Activated CD8-positive, alpha-beta memory T cell treated with anti-CD3 and anti-CD28 coated beads for 4 hours (primary cell): ENCODE measurements around the gene SLC39A7.

Experiments used
- DNase-seq, 2 donors: peaks; one replicate each; pipeline ENCODE4 v3.0.0-alpha.2; 2020; ENCODE audit warnings: low read depth in 2 of 2

The SLC39A7 gene

DNA sequence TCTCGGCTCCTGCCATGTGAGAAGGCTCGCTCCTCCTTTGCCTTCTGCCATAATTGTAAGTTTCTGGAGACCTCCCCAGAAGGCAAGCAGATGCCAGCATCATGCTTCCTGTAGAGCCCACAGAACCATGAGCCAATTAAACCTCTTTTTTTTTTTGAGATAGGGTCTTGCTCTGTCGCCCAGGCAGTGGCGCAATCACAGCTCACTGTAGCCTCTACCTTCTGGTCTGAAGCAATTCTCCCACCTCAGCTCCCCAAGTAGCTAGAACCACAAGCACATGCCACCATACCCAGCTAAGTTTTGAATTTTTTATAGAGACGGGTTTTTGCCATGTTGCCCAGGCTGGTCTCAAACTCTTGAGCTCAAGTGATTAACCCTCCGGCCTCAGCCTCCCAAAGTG lies 36.2 kb downstream of the SLC39A7 start:
- DNase-seq: no peak

GRCh38 chr6:33237741-33238140 lies 37.1 kb downstream of the SLC39A7 start:
- DNase-seq: no peak

GRCh38 chr6:33241968-33242367 lies 41.3 kb downstream of the SLC39A7 start:
- DNase-seq: no peak

DNA sequence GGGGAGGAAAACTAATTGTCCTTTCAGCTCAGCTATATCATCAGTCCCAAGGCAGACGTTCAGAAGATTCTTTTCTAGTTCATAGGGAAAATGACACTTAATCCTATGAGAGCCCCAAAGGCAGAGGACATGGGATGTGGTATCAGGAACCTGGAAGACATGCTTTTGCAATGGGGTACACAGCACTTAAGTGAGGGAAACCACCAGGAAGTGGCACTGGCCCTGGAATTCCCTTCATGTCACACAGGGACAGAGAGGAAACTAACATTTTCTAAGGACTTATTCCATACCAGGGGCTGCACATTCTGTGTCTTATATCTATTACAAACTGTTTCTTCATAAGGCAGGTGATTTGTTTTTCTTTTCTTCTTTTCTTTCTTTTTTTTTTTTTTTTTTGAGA lies 42.8 kb downstream of the SLC39A7 start:
- no peak for DNase-seq

GRCh38 chr6:33247977-33248642 lies 47.4 kb downstream of the SLC39A7 start:
- DNase-seq: peak; percentile 84 to 85

GRCh38 chr6:33248643-33248931 lies 47.9 kb downstream of the SLC39A7 start:
- DNase-seq: no peak

DNA sequence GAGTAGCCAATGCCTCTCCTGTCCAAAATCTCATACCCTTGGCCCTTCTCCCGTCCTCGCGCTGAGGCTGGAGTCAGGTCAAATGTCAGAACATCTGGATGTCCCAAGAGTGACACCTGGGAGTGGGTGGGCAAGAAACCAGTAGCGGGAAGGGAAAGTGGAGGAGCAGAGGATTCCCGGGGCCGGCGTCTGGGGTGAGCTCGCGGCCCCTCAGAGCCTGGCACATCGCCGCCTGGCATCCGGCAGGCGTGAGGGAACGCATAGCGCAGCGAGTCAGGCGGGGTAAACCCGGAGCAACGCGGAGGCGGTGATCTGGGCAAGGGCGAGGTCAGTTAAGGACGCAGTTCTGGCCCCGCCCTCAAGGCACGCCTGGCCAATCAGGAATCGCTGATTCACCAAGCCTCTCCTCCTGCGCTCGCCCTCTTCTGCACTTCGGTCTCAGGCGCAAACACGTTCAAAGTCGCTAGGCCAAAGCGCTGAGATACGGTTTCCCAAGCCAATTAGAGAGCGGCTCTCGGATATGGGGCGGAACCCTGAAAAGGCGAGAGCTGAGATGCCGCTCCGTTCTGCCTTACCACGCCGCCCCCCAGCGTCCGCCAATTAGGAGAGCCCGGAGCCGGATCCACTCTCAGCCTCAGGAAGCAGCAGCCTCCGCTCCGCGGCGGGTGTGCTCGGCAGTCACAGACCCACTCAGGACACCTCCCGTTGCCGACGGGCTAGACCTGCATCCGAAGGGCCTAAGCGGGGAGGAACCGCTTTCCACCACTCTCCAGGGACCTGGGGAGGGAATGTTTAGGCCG lies 48.5 kb downstream of the SLC39A7 start:
- DNase-seq: peak; percentile 90

DNA sequence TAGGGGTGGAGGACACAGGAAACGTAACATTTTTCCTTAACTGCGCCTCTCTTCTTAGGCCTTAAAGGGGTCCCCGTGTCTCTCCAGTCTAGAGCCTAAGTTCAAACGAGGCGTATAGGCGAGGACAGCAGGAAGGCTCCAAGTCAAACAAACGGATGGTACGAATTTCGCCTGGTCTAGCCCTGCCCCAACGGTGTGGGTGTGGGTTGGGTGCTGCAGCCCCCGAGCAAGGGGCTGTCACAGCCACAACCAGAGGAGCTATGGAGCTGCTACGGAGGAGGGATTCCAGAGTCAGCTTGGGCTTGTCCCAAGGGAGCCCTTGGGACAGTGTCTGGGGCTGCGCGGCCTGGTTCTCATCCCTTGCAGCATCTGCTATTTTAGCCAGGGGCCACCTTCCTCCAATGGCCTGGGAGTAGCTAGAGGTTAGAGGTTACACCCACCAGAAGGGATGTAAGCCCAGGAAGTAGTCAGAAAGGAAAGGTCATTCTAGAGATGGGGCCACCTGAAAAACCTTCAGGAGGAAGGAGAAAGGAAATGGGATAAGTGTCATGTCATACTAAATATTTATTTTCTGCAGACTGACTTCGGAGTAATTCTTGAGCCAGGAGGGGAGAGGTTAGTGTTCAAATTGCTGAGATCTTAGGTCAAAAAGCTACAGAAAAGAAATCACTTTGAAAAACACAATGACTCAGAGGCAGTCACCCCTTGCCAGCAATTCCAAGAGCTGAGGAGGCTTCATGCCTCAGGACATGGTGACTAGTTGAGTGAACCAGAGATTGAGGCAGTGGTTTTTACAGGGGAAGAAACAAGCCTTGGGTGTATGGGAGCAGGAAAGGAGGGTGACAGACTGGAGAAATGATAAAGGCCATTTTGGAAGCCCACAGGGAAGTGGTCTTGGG lies 49.3 kb downstream of the SLC39A7 start:
- no peak for DNase-seq

- DNase-seq: no peak
These were observed 50.1 kb downstream of the SLC39A7 start for GRCh38 chr6:33250731-33251130.

GRCh38 chr6:33251395-33252012 lies 50.8 kb downstream of the SLC39A7 start:
- DNase-seq: no peak

DNA sequence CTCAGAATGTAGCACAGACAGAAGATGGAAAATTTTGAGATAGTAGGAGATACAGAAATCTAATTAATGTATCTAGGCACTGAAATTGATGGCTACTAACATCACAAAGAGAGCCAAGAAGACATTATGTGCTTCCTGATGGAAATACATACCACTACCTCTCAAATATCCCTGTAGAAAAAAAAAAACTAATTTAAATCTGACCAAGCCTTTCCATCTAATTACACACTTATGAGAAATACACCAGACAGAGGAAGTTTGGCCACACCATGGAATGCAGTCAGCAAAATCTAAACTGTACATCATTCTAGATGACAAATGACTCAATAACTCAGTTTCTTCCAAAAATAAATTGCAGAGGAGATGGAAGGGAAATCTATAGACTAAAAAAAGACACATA lies 52.1 kb downstream of the SLC39A7 start:
- DNase-seq: no peak
